GM18909 (cell line): ENCODE results near the gene AUNIP.

Experiments used
- ATAC-seq: cut with Tn5 transposase; IDR thresholded peaks from one replicate; pipeline ENCODE4 v1.9.1; 2021; ENCODE audit warnings: mild to moderate bottlenecking; ENCODE audit not compliant: unreplicated experiment, poor library complexity

The AUNIP gene

DNA sequence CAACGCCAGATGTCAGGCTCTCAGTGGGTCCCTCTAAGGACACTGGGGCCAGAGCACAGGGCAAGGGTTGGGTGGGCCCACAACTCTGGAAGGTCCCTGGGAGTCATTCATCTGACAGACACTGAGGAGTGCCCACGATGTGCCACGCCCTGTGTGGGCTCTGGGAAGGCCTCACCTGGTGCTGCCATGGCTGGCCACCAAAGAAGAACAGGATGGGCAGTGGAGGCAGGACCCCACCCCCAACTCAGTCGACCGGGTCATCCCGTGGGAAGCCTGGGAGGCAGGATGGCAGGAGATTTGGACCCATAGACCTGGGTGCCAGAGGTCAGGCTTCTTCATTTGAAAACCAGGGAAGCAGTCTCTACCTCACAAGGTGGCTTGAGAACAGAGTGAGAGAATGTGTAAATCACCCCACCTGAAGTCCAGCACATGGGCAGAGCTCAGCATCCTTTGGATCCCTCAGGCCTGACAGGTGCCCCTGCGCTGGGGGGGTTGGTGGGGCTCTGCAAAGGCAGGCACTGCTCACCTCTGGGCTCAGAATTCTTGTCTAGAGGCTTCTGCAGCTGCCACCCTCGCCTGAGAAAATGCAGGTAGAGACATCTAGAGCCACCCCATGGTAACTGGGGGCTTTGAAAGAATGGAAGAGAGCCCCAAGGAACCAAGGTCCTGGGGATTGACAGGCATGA, 60.4 kb downstream of the AUNIP start:
- ATAC-seq: no peak

DNA sequence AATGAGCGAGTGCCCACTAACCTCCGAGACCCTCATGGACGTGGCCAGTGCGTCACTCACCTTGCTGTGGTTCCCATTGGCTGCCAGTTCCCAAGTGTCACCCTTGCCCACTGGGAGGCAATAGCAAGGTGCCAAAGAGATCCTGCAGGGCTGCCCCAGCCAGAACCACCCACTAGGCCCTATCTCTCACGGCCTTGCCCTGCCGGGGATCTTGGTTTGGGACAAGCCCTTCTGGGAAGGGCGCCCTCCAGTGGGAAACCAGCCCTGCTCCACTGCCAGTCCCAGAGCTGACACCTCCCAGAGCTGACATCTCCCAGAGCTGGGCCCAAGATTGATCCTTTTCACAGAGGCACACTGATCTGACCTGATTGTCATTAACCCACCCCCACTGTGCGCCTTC, 61.3 kb downstream of the AUNIP start:
- no peak for ATAC-seq

DNA sequence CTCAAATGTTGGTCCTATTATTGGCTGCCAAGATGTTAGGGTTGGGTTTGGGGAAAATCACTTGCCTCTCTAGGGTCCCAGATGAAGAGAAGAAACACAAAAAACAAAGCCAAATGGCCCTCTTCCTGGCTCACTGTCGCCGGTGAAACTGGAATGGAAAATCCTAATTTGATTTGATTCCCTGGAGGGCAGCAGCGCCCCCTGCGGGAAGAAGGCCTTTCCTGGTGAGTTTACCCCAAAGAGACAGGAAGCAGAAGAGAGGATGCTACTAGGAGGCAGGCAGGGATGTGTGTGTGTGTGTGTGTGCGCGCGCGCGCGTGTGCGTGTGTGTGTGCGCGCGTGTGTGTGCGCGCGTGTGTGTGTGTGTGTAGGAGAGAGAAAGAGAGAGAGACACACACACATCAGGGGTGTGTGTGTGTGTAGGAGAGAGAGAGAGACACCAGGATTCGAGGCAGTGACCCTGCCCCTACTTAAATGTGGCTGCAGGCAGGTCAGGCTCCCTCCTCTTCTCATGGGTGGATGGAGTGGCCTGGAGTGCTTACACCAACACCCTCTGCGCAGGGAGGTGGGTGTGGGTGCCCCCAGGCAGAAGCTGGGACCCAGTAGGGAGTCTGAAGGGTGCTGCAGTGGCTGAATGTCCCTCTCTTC, 62.3 kb downstream of the AUNIP start:
- ATAC-seq: no peak

DNA sequence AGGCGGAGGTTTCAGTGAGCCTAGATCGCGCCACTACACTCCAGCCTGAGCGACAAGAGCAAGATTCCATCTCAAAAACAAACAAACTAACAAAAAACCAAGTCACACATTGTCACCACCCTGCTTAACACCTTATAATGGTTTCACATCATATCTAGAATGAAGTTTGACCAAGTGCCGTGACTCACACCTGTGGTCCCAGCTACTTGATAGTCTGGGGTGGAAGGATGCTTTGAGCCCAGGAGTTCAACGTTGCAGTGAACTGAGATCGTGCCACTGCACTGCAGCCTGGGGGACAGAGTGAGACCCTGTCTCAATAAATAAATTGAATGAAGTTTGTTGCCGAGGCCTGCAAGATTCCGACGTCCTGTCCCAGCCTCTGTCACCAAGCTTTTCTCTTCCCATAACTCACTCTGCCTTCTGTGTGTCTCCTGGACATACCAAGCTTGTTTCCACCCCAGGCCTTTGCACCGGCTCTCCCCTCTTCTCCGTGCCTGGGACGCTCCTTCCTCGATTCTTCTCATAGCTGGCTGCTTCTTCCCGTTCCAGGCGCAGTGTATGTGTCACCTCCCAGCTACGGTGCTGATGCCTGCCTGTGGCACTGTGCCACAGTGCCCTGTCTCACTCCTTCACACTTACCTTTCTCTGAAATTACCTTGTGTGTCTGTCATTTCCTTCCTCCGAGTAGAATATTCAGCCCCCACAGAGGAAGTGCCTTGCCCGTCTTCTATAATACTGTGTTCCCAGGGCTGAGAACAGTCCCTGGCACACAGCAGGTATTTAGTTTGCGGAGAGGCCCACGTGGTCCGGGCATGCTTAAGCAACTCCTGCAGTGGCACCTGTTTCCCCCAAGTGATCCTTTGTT, 63.1 kb downstream of the AUNIP start:
- no peak for ATAC-seq

DNA sequence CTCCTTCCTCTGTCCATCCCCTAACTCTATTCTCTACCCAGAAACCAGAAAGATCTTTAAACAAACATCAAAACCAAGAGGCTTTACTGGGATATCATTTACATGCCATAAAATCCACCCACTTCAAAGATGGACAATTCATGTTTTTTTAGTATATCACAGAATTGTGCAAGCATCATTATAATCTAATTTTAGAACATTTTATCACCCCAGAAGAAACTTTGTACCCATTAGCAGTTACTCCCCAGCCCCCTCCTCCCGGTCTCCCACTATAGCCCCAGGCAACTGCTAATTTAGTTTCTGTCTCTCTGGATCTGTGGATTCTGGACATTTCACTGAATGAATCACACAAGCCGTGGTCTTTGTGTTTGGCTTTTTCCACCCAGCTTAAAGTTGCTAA, 64.0 kb downstream of the AUNIP start:
- ATAC-seq: no peak

DNA sequence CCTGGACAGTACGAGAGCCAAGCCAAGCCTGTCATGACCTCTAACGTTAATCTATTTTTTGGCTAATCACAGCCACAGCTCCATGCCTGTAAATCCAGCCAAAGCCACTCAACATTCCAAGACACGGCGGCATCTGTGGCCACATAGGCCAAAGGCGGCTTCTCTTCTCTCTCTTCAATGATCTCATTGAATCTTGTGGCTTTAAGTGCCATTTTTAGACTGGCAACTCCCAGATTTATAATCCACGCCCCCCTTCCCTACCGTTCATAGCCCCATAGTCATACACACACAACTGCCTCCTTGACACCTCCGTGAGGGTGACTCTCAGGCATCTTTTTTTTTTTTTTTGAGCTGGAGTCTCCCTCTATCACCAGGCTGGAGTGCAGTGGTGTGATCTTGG, 64.9 kb downstream of the AUNIP start:
- ATAC-seq: no peak

DNA sequence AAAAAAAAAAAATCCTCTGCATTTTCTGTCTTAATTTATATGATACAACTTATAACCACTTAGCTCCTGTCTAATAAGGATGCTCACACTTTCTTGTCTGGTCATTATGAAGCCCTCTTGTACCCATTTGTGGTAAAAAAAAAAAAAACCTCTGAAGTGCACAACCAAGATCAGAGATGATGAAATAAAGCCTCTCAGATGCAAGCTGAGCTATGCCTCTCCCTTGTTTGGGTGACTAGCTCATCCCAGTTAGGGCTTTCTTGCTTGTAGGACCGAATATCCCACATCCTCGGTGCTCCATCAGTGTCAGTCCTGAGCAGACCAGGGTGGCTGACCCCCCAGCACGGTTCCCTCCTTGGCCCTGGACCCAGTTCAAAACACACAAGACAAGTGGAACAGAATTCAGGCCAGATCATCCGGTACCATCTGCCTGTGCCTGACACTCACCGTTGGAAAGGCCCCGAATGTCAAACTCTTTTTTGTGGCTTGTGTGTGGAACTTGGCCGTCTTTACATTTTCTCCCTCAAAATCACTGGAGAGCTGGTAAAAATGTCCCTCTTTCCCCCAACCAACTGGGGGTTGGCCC, 65.6 kb downstream of the AUNIP start:
- no peak for ATAC-seq

DNA sequence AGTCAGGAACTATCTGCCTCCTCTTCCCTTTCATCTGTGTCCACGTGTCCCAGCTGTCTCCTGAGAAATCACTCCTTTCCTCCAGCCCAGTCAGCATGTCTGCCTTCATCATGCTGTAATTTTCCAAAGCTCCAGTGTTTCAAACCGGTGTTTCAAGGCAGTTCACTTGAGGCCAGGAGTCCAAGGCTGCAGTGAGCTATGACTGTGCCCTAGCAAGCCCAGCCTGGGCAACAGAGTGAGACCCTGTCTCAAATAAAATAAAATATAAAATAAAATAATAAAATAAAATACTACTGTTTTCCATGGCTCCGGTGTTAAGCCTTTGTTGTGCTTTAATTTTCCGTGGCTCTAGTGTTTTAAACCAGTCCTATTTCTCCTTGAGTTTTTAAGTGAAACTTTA, 67.1 kb downstream of the AUNIP start:
- ATAC-seq: no peak

DNA sequence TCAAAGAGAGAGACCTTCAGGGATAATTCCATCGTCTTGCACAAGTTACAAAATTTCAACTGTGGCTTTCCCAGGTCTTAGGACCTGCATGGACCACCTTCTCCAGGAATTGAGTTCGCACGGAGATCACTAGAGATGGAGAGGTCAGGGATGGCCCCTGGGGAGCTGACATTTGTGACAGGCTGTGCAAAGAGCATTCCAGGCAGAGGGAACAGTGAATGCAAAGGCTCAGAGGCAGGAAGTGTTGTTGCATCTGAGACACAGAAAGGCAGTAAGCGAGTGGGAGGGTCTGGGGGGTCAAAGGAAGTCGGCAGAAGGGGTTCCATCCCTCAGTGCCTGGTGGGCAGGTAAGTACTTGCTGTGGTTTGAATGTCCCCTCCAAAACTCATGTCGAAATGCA, 68.8 kb downstream of the AUNIP start:
- no peak for ATAC-seq

DNA sequence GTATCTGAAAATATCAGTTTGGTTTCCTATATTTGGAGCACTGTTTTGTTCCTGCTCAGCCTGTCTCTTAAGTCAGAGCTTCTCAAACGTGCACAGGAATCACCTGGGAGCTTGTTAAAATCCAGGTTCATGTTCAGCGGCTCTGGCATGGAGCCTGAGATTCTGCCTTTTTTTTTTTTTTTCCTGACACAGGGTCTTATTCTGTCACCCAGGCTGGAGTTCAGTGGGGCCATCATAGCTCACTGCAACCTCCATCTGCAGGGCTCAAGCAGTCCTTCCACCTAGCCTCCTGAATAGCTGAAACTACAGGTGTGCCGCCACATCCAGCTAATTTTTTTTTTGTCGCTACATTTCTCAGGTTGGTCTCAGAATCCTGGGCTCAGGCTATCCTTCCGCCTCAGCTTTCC, 71.5 kb downstream of the AUNIP start:
- no peak for ATAC-seq

DNA sequence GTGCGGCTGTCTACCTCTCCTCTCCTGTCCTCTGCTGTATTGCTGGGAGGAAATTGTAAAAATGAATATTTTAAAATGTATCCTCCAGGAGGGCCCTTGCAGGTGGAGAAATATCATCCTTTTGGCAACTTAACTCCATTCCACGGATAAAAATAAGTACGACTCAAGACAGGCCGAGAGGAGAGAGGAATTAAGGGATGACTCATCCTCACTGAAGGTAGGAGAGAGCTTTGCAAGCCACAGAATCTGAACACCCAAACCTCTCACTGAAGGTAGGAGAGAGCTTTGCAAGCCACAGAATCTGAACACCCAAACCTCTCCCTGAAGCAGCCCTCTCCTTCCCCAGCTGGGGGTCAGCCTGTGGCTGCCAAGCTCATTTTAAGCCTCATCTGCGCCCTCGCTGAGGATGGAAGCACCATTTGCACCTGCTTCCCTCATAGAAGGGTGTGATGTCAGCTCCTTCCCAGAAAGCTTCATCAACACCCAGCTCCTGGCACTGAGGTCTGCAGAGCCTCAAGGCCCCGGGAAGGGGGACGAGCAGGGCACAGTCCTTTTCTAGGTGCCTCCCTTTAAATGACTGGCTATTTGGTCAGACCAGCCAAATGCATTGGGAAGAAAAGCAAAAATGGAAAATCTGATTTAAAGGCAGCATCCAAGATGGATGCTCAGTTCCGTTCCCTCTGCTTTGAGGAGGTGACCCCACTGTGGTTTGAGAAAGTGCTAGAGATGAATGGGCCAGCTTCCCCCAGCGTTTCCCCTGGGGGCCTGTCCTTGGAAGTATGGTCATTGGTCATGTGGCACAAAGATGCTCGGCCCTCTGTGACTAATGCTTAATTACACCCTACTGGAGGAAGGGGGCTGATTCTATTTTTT, 72.1 kb downstream of the AUNIP start:
- no peak for ATAC-seq

DNA sequence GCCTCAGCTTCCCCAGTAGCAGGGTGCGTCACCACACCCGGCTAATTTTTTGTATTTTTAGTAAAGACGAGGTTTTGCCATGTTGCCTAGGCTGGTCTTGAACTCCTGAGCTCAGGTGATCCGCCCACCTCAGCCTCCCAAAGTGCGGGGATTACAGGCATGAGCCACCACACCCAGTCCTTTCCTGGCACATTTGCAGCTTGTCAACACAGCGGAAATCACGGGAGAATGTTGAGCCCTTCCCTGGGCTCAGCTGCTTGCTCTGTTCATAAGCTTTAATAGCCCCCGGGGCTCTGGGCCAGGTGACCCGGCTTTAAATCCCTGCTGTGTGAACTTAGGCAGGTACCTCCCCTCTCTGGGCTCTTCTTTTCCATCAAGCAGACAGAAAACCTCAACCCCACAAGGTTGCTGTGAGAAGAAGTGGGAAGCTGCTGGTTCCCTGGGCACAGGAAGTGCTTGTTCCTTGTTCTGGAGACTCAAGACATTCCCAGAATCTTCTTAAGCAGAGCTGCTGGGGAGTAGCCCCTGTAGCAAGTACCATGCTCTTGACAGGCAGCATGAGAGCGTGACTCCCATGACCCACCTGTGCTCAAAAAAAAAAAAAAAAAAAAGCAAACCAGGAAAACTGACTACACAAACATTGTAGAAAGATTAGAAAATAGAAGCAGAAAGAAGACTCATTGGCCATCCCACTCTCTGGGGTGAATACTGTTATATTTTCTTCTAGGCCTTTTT, 73.8 kb downstream of the AUNIP start:
- no peak for ATAC-seq

DNA sequence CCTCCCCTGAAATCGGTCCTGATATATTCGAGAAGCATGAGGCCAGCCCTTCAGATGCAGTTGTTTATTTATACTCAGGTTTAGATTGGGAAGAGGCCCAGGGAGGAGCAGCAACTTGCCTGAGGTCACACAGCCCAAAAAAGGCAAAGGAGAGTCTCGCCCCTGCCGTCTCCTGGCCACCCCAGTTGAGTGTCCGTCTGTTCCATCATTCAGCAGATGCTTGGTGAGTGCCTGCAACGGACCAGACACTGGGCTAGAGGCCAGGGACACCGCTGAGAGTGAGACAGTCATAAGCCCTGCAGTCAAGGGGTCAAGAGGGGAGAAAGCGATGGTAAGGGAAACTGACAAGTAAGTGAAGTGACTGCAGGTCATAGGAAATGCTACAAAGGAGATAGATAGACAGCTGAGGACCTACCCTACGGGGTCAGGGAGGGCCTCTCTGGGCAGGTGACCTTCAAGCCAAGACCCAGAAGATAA, 74.6 kb downstream of the AUNIP start:
- no peak for ATAC-seq
